LNCaP clone FGC (cell line): ENCODE data around the gene PRKAG2.

Experiments used
- DNase-seq: peaks from one replicate; pipeline ENCODE4 v3.0.0-alpha.2; 2011; ENCODE audit warnings: low read depth
- H3K4me3 ChIP-seq: 2 replicates; pipeline ENCODE4 v1.5.1; 2011; ENCODE audit warnings: mild to moderate bottlenecking, low read depth, low read length, control low read depth
- TF ChIP-seq, protein P1 (sequence below): IDR thresholded peaks from 2 replicates; pipeline ENCODE4 v1.5.1; 2012; ENCODE audit warnings: mild to moderate bottlenecking; ENCODE audit not compliant: control insufficient read depth, insufficient read depth; ENCODE audit errors: extremely low read depth

The PRKAG2 gene

DNA sequence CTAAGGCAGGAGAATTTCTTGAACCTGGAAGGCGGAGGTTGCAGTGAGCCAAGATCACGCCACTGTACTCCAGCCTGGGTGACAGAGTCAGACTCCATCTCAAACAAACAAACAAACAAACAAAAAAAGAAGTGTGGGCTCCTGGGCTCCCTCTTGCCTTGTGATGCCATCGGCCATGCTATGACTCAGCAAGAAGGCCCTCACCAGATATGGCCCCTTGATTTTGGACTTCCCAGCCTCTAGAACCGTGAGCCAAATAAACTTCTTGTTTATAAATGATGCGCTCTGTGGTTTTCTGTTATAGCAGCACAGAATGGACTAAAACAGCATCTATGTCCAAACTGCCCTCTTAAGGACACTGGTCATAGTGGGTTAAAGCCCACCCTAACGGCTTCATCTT lies 327.3 kb downstream of the PRKAG2 start:
- TF ChIP-seq, protein P1, sequence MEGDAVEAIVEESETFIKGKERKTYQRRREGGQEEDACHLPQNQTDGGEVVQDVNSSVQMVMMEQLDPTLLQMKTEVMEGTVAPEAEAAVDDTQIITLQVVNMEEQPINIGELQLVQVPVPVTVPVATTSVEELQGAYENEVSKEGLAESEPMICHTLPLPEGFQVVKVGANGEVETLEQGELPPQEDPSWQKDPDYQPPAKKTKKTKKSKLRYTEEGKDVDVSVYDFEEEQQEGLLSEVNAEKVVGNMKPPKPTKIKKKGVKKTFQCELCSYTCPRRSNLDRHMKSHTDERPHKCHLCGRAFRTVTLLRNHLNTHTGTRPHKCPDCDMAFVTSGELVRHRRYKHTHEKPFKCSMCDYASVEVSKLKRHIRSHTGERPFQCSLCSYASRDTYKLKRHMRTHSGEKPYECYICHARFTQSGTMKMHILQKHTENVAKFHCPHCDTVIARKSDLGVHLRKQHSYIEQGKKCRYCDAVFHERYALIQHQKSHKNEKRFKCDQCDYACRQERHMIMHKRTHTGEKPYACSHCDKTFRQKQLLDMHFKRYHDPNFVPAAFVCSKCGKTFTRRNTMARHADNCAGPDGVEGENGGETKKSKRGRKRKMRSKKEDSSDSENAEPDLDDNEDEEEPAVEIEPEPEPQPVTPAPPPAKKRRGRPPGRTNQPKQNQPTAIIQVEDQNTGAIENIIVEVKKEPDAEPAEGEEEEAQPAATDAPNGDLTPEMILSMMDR = no peak
- H3K4me3 ChIP-seq = no peak overlapping the region
- DNase-seq = no peak

DNA sequence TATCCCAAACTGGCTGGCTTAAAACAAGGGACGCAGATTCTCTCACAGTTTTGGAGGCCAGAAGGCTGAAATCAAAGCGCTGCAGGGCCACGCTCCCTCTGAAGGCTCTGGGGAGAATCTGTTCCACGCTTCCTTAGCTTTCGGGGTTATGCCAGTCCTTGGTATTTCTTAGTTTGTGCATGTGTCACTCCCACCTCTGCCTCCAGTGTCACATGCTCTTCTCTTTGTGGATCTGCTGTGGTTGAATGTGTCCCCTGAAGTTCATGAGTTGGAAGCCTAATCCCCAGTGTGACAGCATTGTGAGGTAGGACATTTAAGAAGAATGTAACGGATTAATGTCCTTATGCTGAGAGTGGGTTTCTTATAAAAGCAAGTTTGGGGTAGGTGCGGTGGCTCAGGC lies 327.8 kb downstream of the PRKAG2 start:
- TF ChIP-seq, protein P1 = no peak
- H3K4me3 ChIP-seq = no peak overlapping the region
- DNase-seq = no peak

DNA sequence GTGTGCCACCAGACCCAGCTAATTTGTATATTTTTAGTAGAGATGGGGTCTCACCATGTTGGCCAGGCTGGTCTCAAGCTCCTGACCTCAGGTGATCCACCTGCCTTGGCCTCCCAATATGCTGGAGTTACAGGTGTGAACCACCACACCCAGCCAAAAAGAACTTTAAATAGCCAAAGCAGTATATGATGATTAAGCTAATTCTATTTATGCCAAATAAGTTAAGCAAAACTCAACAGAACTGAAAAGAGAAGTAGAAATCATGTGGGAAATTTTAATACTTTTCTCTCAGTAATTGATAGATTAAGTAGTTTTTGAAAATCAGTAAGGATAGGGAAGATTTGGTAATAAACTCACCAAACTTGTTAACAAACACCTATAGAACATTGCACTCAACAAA lies 332.7 kb downstream of the PRKAG2 start:
- H3K4me3 ChIP-seq = no peak overlapping the region
- TF ChIP-seq, protein P1 = no peak
- DNase-seq = no peak

DNA sequence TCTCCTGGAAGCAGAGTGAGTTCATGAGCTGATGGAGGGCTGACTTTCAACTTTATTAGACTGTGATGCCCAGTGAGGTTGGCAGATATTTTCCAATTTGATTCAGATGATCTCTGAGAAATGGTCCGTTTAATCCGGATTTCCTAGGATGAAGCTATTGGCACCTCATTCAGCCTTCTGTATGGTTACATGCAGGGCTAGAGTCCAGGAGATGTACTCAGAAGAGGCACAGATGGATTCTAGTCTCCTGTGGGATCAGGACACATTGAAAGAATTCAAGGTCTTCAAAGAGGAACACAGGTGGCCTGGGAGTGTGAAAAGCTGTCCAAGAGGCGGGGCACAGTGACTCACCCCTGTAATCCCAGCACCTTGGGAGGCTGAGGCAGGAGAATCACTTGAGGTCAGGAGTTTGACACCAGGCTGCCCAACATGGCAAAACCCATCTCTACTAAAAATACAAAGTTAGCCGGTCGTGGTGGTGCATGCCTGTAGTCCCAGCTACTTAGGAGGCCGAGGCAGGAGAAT lies 334.2 kb downstream of the PRKAG2 start:
- TF ChIP-seq, protein P1 = no peak
- H3K4me3 ChIP-seq = no peak overlapping the region
- DNase-seq = no peak

DNA sequence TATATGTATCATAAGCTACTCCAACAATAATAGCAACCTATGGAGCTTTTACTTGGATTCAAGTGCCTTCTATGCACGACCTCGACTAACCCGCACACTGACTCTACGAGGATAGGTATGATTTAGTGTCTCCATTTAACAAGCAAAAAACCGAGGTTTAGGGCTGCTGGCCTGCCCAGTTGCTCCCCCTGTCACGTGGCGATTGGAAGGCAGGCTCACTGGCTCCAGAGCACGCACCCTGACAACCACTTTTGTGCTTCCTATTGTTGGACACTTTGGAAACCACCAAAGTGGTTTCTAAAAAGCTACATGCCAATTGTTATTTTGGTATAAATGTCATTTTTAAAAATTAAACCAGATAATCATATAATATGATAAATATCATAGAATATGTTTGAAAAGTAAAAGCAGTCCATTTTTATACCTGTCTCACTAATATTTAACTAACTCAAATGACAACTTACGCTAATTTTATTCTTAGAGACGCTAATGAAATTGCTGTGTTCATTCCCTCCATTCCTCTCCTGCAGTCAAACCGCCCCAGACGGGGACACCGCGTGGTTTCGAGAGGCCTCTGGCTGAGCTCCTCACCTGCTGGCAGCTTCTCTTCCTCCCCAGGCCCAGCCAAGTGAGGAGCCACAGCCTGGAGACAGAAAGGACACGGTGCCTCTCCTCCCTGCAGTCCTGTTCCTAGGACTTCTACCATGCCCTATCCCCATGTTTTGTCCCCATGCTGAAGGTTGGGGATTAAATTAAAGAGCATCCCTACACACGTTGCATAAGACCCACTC lies 335.0 kb downstream of the PRKAG2 start:
- no peak for DNase-seq
- TF ChIP-seq, protein P1 = no peak
- H3K4me3 ChIP-seq = no peak overlapping the region

DNA sequence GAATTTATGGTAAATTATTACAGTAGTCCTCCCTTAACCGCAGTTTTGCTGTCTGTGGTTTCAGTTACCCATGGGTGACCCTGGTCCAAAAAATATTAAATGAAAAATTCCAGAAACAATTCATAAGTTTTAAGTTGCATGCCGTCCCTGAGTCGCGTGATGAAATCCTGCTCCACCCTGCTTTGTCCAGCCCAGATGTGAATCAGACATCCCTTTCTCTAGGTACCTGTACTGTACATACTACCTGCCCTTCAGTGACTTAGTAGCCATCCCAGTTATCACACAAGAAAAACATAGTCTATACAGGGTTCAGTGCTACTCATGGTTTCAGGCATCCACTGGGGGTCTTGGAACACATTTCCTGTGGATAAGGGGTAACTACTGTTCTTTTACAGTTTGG lies 336.8 kb downstream of the PRKAG2 start:
- no peak for DNase-seq
- no peak overlapping the region for H3K4me3 ChIP-seq
- TF ChIP-seq, protein P1 = no peak
